Caco-2 (cell line): ENCODE measurements around the gene CFAP52. TPM values are rescaled to one million over a fixed set of nuclear protein-coding genes. Genes with fewer than 3 reads are reported as not detected.

Experiments
- Bru-seq: library from RNA; stranded (reverse); fragments of 400-500 nt; gene quantifications from one replicate; lab custom pipeline; 2021; lab: Mats Ljungman, UMichigan
- BruChase-seq, 2 experiments: library from RNA; stranded (reverse); fragments of 400-500 nt; gene quantifications; one replicate each; lab custom pipeline; 2021; lab: Mats Ljungman, UMichigan
- BruUV-seq: library from RNA; stranded (reverse); fragments of 400-500 nt; replicated peaks from 2 replicates; lab custom pipeline; 2021; lab: Mats Ljungman, UMichigan
- CTCF ChIA-PET: fragments of 300-600 bp; sonication (Branson Sonifier 250); formaldehyde crosslinking; loops from one replicate; lab custom pipeline; 2022; ENCODE audit warnings: antibody characterized with exemption; lab: Charles Lee
- POLR2A ChIA-PET: fragments of 300-600 bp; sonication (Branson Sonifier 250); formaldehyde crosslinking; loops from one replicate; lab custom pipeline; 2022; ENCODE audit warnings: antibody characterized with exemption; lab: Charles Lee
- DNase-seq, 2 experiments: peaks; one replicate each; pipeline versions ENCODE4 v3.0.0 to v3.0.0-alpha.2; 2020 to 2022
- H3K27me3 ChIP-seq: replicated peaks from 2 replicates; pipeline ENCODE4 v1.6.0; 2011; ENCODE audit warnings: low read length; ENCODE audit not compliant: control insufficient read depth, insufficient read depth
- H3K36me3 ChIP-seq: 2 replicates; pipeline ENCODE4 v1.5.1; 2011; ENCODE audit warnings: low read length; ENCODE audit not compliant: control insufficient read depth, insufficient read depth
- H3K4me1 ChIP-seq: fragments of 250-450 bp; sonication (Bioruptor Pico); 2 replicates; pipeline ENCODE4 v1.5.1; 2020; ENCODE audit warnings: mild to moderate bottlenecking
- H3K4me3 ChIP-seq: 2 replicates; pipeline ENCODE4 v1.5.1; 2011; ENCODE audit warnings: low read depth, mild to moderate bottlenecking, control low read depth, low read length
- H3K9me3 ChIP-seq: fragments of 250-450 bp; sonication (Bioruptor Pico); 2 replicates; pipeline ENCODE4 v1.5.1; 2020; ENCODE audit warnings: mild to moderate bottlenecking, moderate library complexity
- H3K27ac Mint-ChIP-seq: one replicate; pipeline ENCODE4 v1.8.0; 2022; ENCODE audit warnings: mixed read lengths; ENCODE audit not compliant: unreplicated experiment
- H3K27me3 Mint-ChIP-seq: one replicate; pipeline ENCODE4 v1.8.0; 2022; ENCODE audit warnings: mixed read lengths; ENCODE audit not compliant: insufficient read depth, unreplicated experiment
- H3K36me3 Mint-ChIP-seq: one replicate; pipeline ENCODE4 v1.8.0; 2022; ENCODE audit warnings: mild to moderate bottlenecking, mixed read lengths; ENCODE audit not compliant: insufficient read depth, unreplicated experiment
- H3K4me1 Mint-ChIP-seq: one replicate; pipeline ENCODE4 v1.8.0; 2022; ENCODE audit warnings: low read depth, mixed read lengths; ENCODE audit not compliant: unreplicated experiment
- H3K4me3 Mint-ChIP-seq: one replicate; pipeline ENCODE4 v1.8.0; 2022; ENCODE audit warnings: mild to moderate bottlenecking, moderate library complexity, mixed read lengths; ENCODE audit not compliant: unreplicated experiment
- H3K9me3 Mint-ChIP-seq: one replicate; pipeline ENCODE4 v1.8.0; 2022; ENCODE audit warnings: mixed read lengths; ENCODE audit not compliant: unreplicated experiment
- CTCF ChIP-seq, 2 experiments: fragments of 200-600 bp in 1 of 2; IDR thresholded peaks; 1 replicate in 1 of 2; 2 replicates in 1 of 2; pipeline versions ENCODE4 v1.5.1 to v1.8.0; 2011 to 2022; ENCODE audit warnings: antibody characterized with exemption in 1 of 2, control low read depth in 1 of 2, inconsistent platforms in 1 of 2, low read depth in 1 of 2, low read length in 1 of 2, mild to moderate bottlenecking in 1 of 2, moderate library complexity in 1 of 2; ENCODE audit not compliant: insufficient read depth in 1 of 2, severe bottlenecking in 1 of 2, unreplicated experiment in 1 of 2
- intact Hi-C: fragments of 100-400 bp; cut with micrococcal nuclease; formaldehyde crosslinking; loops from one replicate; pipeline ENCODE4 v1.10.0; 2022; ENCODE audit not compliant: unreplicated experiment
- long read RNA-seq: library from polyadenylated mRNA; stranded (forward); transcript quantifications from one replicate; pipeline ENCODE4 v2.0.0, GENCODE V29; 2022
- total RNA-seq: library from RNA; stranded (reverse); gene quantifications from 2 replicates; pipeline ENCODE4 v1.2.3, GENCODE V29; 2022

The CFAP52 gene
- total RNA-seq (not detected in 2 replicates), Bru-seq, nascent RNA (percentile 23 among the genes with signal in this experiment), BruChase-seq, experiment 1, labeled RNA remaining after a 2-hour chase (percentile 23 among the genes with signal in this experiment), BruChase-seq, experiment 2, labeled RNA remaining after a 6-hour chase (percentile 25 among the genes with signal in this experiment)
- long read RNA-seq, partial matches to known transcripts, result 3 of 3 reads
- long read RNA-seq, other reads (novel, unspliced or antisense), result 0 of 3 reads

- TF ChIP-seq CTCF (IDR thresholded peaks at IDR 0.05; ENCODE audit: insufficient read depth in 1 of 2, low read depth in 1 of 2, low read length in 1 of 2, severe bottlenecking in 1 of 2, unreplicated experiment in 1 of 2), result peak; percentile 38 to 57
- H3K27ac Mint-ChIP-seq, result peak within 1 kb of the TSS; percentile 66
- peaks cover 12% of the 10 kb centered on the region for H3K4me1 Mint-ChIP-seq
- H3K4me3 Mint-ChIP-seq, result peak within 1 kb of the TSS; percentile 93
- Histone ChIP-seq H3K27me3 (no peaks in the 10 kb centered on the region), H3K4me1 (0 out of 2 replicates have a peak, but pooled peaks cover 4% of the 10 kb centered on the region), H3K4me3 (peak within 1 kb of the TSS; percentile 60), H3K9me3 (no peaks in the 10 kb centered on the region), H3K36me3 (no peaks in the 10 kb centered on the region)
- H3K27me3 Mint-ChIP-seq, result no peaks in the 10 kb centered on the region
- intact Hi-C loops, result loop anchor here (2.0 kb wide), 2 partner anchors 68 to 100 kb away; partner anchors contain the start of gene USP43
- ChIA-PET CTCF (interaction anchor here (0.9 to 1.4 kb wide), 3 partner anchors 72 to 192 kb away, joined by 3 to 7 read pairs (median 4); no protein-coding TSS in a partner anchor), POLR2A (no interaction called here)
- no peaks in the 10 kb centered on the region for H3K9me3 Mint-ChIP-seq
- BruUV-seq, result no TSS peak
- H3K36me3 Mint-ChIP-seq, result peaks cover 14% of the 10 kb centered on the region
- DNase-seq, result peak; percentile 66 to 74
Observed at GRCh38 chr17:9576521-9577372, at the start of gene CFAP52. Gene CFAP52 (plus strand): TSS chr17:9576642. CDS start chr17:9576696, 54 bp downstream.

GRCh38 chr17:9527788-9528187 is 48.7 kb upstream of the CFAP52 start:
- POLR2A ChIA-PET, result no interaction called here

More at GRCh38 chr17:9527788-9528187, 48.7 kb upstream of the CFAP52 start:
- Mint-ChIP-seq H3K4me3 (no peak overlapping the region), H3K9me3 (no peaks in the 10 kb centered on the region), H3K36me3 (no peaks in the 10 kb centered on the region), H3K4me1 (no peaks in the 10 kb centered on the region), H3K27me3 (no peaks in the 10 kb centered on the region), H3K27ac (no peak overlapping the region)
- H3K4me3 ChIP-seq, result no peak overlapping the region
- no peaks in the 10 kb centered on the region for H3K36me3 ChIP-seq
- CTCF ChIA-PET, result no interaction called here
- H3K4me1 ChIP-seq, result no peaks in the 10 kb centered on the region
- H3K9me3 ChIP-seq, result no peaks in the 10 kb centered on the region
- H3K27me3 ChIP-seq, result no peaks in the 10 kb centered on the region
- no peak for DNase-seq
- intact Hi-C loops, result no loop called here
- TF ChIP-seq CTCF (IDR thresholded peaks at IDR 0.05; ENCODE audit: insufficient read depth in 1 of 2, low read depth in 1 of 2, low read length in 1 of 2, severe bottlenecking in 1 of 2, unreplicated experiment in 1 of 2), result no peak
- no TSS peak for BruUV-seq
